GM19099 (cell line): Measurements from ENCODE around the gene FOXO3.

Experiments used
- POLR2A ChIP-seq: IDR thresholded peaks from 3 replicates; pipeline ENCODE4 v1.6.1; 2011; ENCODE audit warnings: low read depth; ENCODE audit not compliant: insufficient read length; ENCODE audit errors: extremely low read depth

FOXO3 gene

GRCh38 chr6:108622641-108623298, 62.1 kb downstream of the FOXO3 start:
- TF ChIP-seq POLR2A = no peak

GRCh38 chr6:108623995-108624394, 63.3 kb downstream of the FOXO3 start:
- TF ChIP-seq POLR2A = no peak

- TF ChIP-seq POLR2A = no peak
Measured at GRCh38 chr6:108625581-108625980, 64.9 kb downstream of the FOXO3 start.

- no peak for TF ChIP-seq POLR2A
Measured at GRCh38 chr6:108626777-108627176, 66.1 kb downstream of the FOXO3 start.

- TF ChIP-seq POLR2A = no peak
Measured at GRCh38 chr6:108627692-108628550, 67.2 kb downstream of the FOXO3 start.

- no peak for TF ChIP-seq POLR2A
Measured at GRCh38 chr6:108630050-108630714, 69.5 kb downstream of the FOXO3 start.

GRCh38 chr6:108632441-108632840, 71.7 kb downstream of the FOXO3 start:
- TF ChIP-seq POLR2A = no peak

GRCh38 chr6:108633436-108633835, 72.7 kb downstream of the FOXO3 start:
- TF ChIP-seq POLR2A = no peak

GRCh38 chr6:108635505-108636226, 74.9 kb downstream of the FOXO3 start:
- TF ChIP-seq POLR2A = no peak

GRCh38 chr6:108637963-108638362, 77.2 kb downstream of the FOXO3 start:
- TF ChIP-seq POLR2A = no peak

GRCh38 chr6:108638993-108639392, 78.3 kb downstream of the FOXO3 start:
- TF ChIP-seq POLR2A = no peak

- no peak for TF ChIP-seq POLR2A
Measured at GRCh38 chr6:108640104-108640503, 79.4 kb downstream of the FOXO3 start.

GRCh38 chr6:108643184-108643583, 82.5 kb downstream of the FOXO3 start:
- TF ChIP-seq POLR2A = no peak

GRCh38 chr6:108644252-108644651, 83.5 kb downstream of the FOXO3 start:
- no peak for TF ChIP-seq POLR2A

- no peak for TF ChIP-seq POLR2A
Measured at GRCh38 chr6:108648191-108648590, 87.5 kb downstream of the FOXO3 start.

- TF ChIP-seq POLR2A = no peak
Measured at GRCh38 chr6:108650325-108650724, 89.6 kb downstream of the FOXO3 start.

- no peak for TF ChIP-seq POLR2A
Measured at GRCh38 chr6:108650781-108651180, 90.1 kb downstream of the FOXO3 start.
